Caco-2 (cell line): ENCODE data around the gene RXRG. TPM values are rescaled to one million over a fixed set of nuclear protein-coding genes. Genes with fewer than 3 reads are reported as not detected.

Experiments
- BruUV-seq: library from RNA; stranded (reverse); fragments of 400-500 nt; replicated peaks from 2 replicates; lab custom pipeline; 2021; lab: Mats Ljungman, UMichigan
- CTCF ChIA-PET: fragments of 300-600 bp; sonication (Branson Sonifier 250); formaldehyde crosslinking; loops from one replicate; lab custom pipeline; 2022; ENCODE audit warnings: antibody characterized with exemption; lab: Charles Lee
- POLR2A ChIA-PET: fragments of 300-600 bp; sonication (Branson Sonifier 250); formaldehyde crosslinking; loops from one replicate; lab custom pipeline; 2022; ENCODE audit warnings: antibody characterized with exemption; lab: Charles Lee
- DNase-seq, 2 experiments: peaks; one replicate each; pipeline versions ENCODE4 v3.0.0 to v3.0.0-alpha.2; 2020 to 2022
- H3K27me3 ChIP-seq: replicated peaks from 2 replicates; pipeline ENCODE4 v1.6.0; 2011; ENCODE audit warnings: low read length; ENCODE audit not compliant: control insufficient read depth, insufficient read depth
- H3K36me3 ChIP-seq: 2 replicates; pipeline ENCODE4 v1.5.1; 2011; ENCODE audit warnings: low read length; ENCODE audit not compliant: control insufficient read depth, insufficient read depth
- H3K4me1 ChIP-seq: fragments of 250-450 bp; sonication (Bioruptor Pico); 2 replicates; pipeline ENCODE4 v1.5.1; 2020; ENCODE audit warnings: mild to moderate bottlenecking
- H3K4me3 ChIP-seq: 2 replicates; pipeline ENCODE4 v1.5.1; 2011; ENCODE audit warnings: low read depth, mild to moderate bottlenecking, control low read depth, low read length
- H3K9me3 ChIP-seq: fragments of 250-450 bp; sonication (Bioruptor Pico); 2 replicates; pipeline ENCODE4 v1.5.1; 2020; ENCODE audit warnings: mild to moderate bottlenecking, moderate library complexity
- H3K27ac Mint-ChIP-seq: one replicate; pipeline ENCODE4 v1.8.0; 2022; ENCODE audit warnings: mixed read lengths; ENCODE audit not compliant: unreplicated experiment
- H3K27me3 Mint-ChIP-seq: one replicate; pipeline ENCODE4 v1.8.0; 2022; ENCODE audit warnings: mixed read lengths; ENCODE audit not compliant: insufficient read depth, unreplicated experiment
- H3K36me3 Mint-ChIP-seq: one replicate; pipeline ENCODE4 v1.8.0; 2022; ENCODE audit warnings: mild to moderate bottlenecking, mixed read lengths; ENCODE audit not compliant: insufficient read depth, unreplicated experiment
- H3K4me1 Mint-ChIP-seq: one replicate; pipeline ENCODE4 v1.8.0; 2022; ENCODE audit warnings: low read depth, mixed read lengths; ENCODE audit not compliant: unreplicated experiment
- H3K4me3 Mint-ChIP-seq: one replicate; pipeline ENCODE4 v1.8.0; 2022; ENCODE audit warnings: mild to moderate bottlenecking, moderate library complexity, mixed read lengths; ENCODE audit not compliant: unreplicated experiment
- H3K9me3 Mint-ChIP-seq: one replicate; pipeline ENCODE4 v1.8.0; 2022; ENCODE audit warnings: mixed read lengths; ENCODE audit not compliant: unreplicated experiment
- CTCF ChIP-seq, 2 experiments: fragments of 200-600 bp in 1 of 2; IDR thresholded peaks; 1 replicate in 1 of 2; 2 replicates in 1 of 2; pipeline versions ENCODE4 v1.5.1 to v1.8.0; 2011 to 2022; ENCODE audit warnings: antibody characterized with exemption in 1 of 2, control low read depth in 1 of 2, inconsistent platforms in 1 of 2, low read depth in 1 of 2, low read length in 1 of 2, mild to moderate bottlenecking in 1 of 2, moderate library complexity in 1 of 2; ENCODE audit not compliant: insufficient read depth in 1 of 2, severe bottlenecking in 1 of 2, unreplicated experiment in 1 of 2
- intact Hi-C: fragments of 100-400 bp; cut with micrococcal nuclease; formaldehyde crosslinking; loops from one replicate; pipeline ENCODE4 v1.10.0; 2022; ENCODE audit not compliant: unreplicated experiment
- total RNA-seq: library from RNA; stranded (reverse); gene quantifications from 2 replicates; pipeline ENCODE4 v1.2.3, GENCODE V29; 2022

Gene RXRG
- total RNA-seq, 1 experiment from 2014 or later, result not detected

- ChIA-PET CTCF (no interaction called here), POLR2A (no interaction called here)
- intact Hi-C loops, result loop anchor here (1.0 to 10.0 kb wide), 2 partner anchors 185 to 506 kb away; no protein-coding TSS in a partner anchor
- no TSS peak for BruUV-seq
- no peaks in the 10 kb centered on the region for H3K4me1 Mint-ChIP-seq
- peak; percentile 29 to 55 for TF ChIP-seq CTCF (IDR thresholded peaks at IDR 0.05; ENCODE audit: insufficient read depth in 1 of 2, low read depth in 1 of 2, low read length in 1 of 2, severe bottlenecking in 1 of 2, unreplicated experiment in 1 of 2)
- peaks cover 8% of the 10 kb centered on the region for H3K27me3 Mint-ChIP-seq
- H3K9me3 Mint-ChIP-seq, result no peaks in the 10 kb centered on the region
- no peaks in the 10 kb centered on the region for H3K36me3 Mint-ChIP-seq
- peak; percentile 44 to 48 for DNase-seq
- Histone ChIP-seq H3K4me1 (no peaks in the 10 kb centered on the region), H3K27me3 (no peaks in the 10 kb centered on the region; the same call in 1 of the 2 replicates), H3K4me3 (no peak overlapping the region), H3K36me3 (no peaks in the 10 kb centered on the region), H3K9me3 (no peaks in the 10 kb centered on the region)
- no peak overlapping the region for H3K27ac Mint-ChIP-seq
- H3K4me3 Mint-ChIP-seq, result no peak overlapping the region
These were observed 36.4 kb downstream of the RXRG start for GRCh38 chr1:165408518-165408917.

DNA sequence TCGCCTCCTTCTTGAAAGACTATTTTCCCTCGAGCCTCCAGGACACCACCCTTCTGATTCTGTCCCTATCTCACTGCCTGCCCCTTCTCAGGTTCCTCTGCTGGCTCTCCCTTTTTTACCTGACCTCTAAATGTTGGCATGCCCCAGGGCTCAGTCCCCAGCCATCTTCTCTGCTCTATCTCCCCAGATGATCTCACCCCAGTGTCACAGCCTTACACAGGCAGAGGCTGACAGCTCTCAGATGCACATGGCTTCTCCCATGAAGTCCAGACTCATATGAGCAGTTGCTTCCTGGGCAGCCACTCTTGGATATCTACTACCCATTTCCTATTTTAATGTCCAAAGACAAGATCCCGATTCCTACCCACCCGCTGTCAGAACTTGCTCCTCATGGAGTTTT, 37.5 kb downstream of the RXRG start:
- TF ChIP-seq CTCF (IDR thresholded peaks at IDR 0.05; ENCODE audit: insufficient read depth in 1 of 2, low read depth in 1 of 2, low read length in 1 of 2, severe bottlenecking in 1 of 2, unreplicated experiment in 1 of 2), result no peak
- Mint-ChIP-seq H3K4me1 (no peaks in the 10 kb centered on the region), H3K9me3 (no peaks in the 10 kb centered on the region), H3K4me3 (no peak overlapping the region), H3K27me3 (peaks cover 5% of the 10 kb centered on the region), H3K27ac (no peak overlapping the region), H3K36me3 (no peaks in the 10 kb centered on the region)
- Histone ChIP-seq H3K36me3 (no peaks in the 10 kb centered on the region), H3K9me3 (no peaks in the 10 kb centered on the region), H3K4me1 (no peaks in the 10 kb centered on the region), H3K4me3 (no peak overlapping the region), H3K27me3 (no peaks in the 10 kb centered on the region; the same call in 1 of the 2 replicates)
- DNase-seq, result no peak
- intact Hi-C loops, result loop anchor here (10.0 kb wide), 1 partner anchor 507 kb away; no protein-coding TSS in a partner anchor
- no TSS peak for BruUV-seq
- POLR2A ChIA-PET, result no interaction called here
- CTCF ChIA-PET, result no interaction called here

- no peak overlapping the region for H3K27ac Mint-ChIP-seq
- no peaks in the 10 kb centered on the region for H3K4me1 Mint-ChIP-seq
- Histone ChIP-seq H3K27me3 (no peaks in the 10 kb centered on the region; the same call in 1 of the 2 replicates), H3K9me3 (no peaks in the 10 kb centered on the region), H3K4me3 (no peak overlapping the region), H3K4me1 (no peaks in the 10 kb centered on the region), H3K36me3 (no peaks in the 10 kb centered on the region)
- H3K9me3 Mint-ChIP-seq, result no peaks in the 10 kb centered on the region
- intact Hi-C loops, result loop anchor here (1.0 to 10.0 kb wide), 2 partner anchors 189 to 511 kb away; no protein-coding TSS in a partner anchor
- TF ChIP-seq CTCF (IDR thresholded peaks at IDR 0.05; ENCODE audit: insufficient read depth in 1 of 2, low read depth in 1 of 2, low read length in 1 of 2, severe bottlenecking in 1 of 2, unreplicated experiment in 1 of 2), result peak; percentile 53 to 69
- peaks cover 7% of the 10 kb centered on the region for H3K27me3 Mint-ChIP-seq
- POLR2A ChIA-PET, result no interaction called here
- CTCF ChIA-PET, result interaction anchor here (0.6 kb wide), 1 partner anchor 189 kb away, joined by 3 read pairs; no protein-coding TSS in a partner anchor
- DNase-seq, result peak; percentile 42 to 62
- no TSS peak for BruUV-seq
- H3K4me3 Mint-ChIP-seq, result no peak overlapping the region
- H3K36me3 Mint-ChIP-seq, result no peaks in the 10 kb centered on the region
These were observed 41.0 kb downstream of the RXRG start for GRCh38 chr1:165403835-165404482.
